Keratinocyte (primary cell): ENCODE measurements around the gene FOXS1. TPM values are rescaled to one million over a fixed set of nuclear protein-coding genes. Genes with fewer than 3 reads are reported as not detected.

ENCODE experiments used
- DNase-seq: peaks from one replicate; pipeline ENCODE4 v3.0.0-alpha.2; 2011; ENCODE audit warnings: low read depth, missing footprints, low spot score
- FAIRE-seq: peaks from 2 replicates; lab custom pipeline; 2011; peaks lifted over from hg19 to GRCh38; lab: Jason Lieb, UNC
- H2AFZ ChIP-seq: 2 replicates; pipeline ENCODE4 v1.6.0; 2012; ENCODE audit warnings: low read length, control low read depth, inconsistent platforms; ENCODE audit not compliant: control insufficient read depth
- H3K27ac ChIP-seq: 2 replicates; pipeline ENCODE4 v1.5.1; 2011; ENCODE audit warnings: low read length; ENCODE audit not compliant: control insufficient read depth, insufficient read depth
- H3K27me3 ChIP-seq: 3 replicates; pipeline ENCODE4 v1.6.0; 2011; ENCODE audit warnings: low read length; ENCODE audit not compliant: control insufficient read depth, insufficient read depth; ENCODE audit errors: extremely low read depth
- H3K36me3 ChIP-seq, 2 experiments: 2 replicates in 1 of 2; 3 replicates in 1 of 2; pipeline ENCODE4 v1.5.1; 2011; ENCODE audit warnings: low read length in 2 of 2, mild to moderate bottlenecking in 1 of 2; ENCODE audit not compliant: control insufficient read depth in 2 of 2, insufficient read depth in 2 of 2; ENCODE audit errors: extremely low read depth in 1 of 2
- H3K4me1 ChIP-seq: 3 replicates; pipeline ENCODE4 v1.5.1; 2011; ENCODE audit warnings: low read length; ENCODE audit not compliant: control insufficient read depth, insufficient read depth; ENCODE audit errors: extremely low read depth
- H3K4me2 ChIP-seq: 3 replicates; pipeline ENCODE4 v1.6.0; 2011; ENCODE audit warnings: low read depth, low read length; ENCODE audit not compliant: control insufficient read depth, insufficient read depth; ENCODE audit errors: extremely low read depth
- H3K4me3 ChIP-seq, 3 experiments: fragments of 200-600 bp in 1 of 3; sonication (generic) in 1 of 3; 2 replicates in 2 of 3; 3 replicates in 1 of 3; pipeline ENCODE4 v1.5.1; 2011 to 2016; ENCODE audit warnings: low read length in 3 of 3, mild to moderate bottlenecking in 3 of 3, control low read depth in 2 of 3, inconsistent platforms in 1 of 3, low read depth in 1 of 3, mixed read lengths in 1 of 3, mixed run types in 1 of 3, moderate library complexity in 1 of 3; ENCODE audit not compliant: control insufficient read depth in 2 of 3, insufficient read depth in 2 of 3; ENCODE audit errors: extremely low read depth in 1 of 3
- H3K79me2 ChIP-seq: 2 replicates; pipeline ENCODE4 v1.6.0; 2012; ENCODE audit warnings: low read length; ENCODE audit not compliant: control insufficient read depth, insufficient read depth
- H3K9ac ChIP-seq: 3 replicates; pipeline ENCODE4 v1.6.0; 2011; ENCODE audit warnings: low read length; ENCODE audit not compliant: control insufficient read depth, insufficient read depth; ENCODE audit errors: extremely low read depth
- H3K9me1 ChIP-seq: 3 replicates; pipeline ENCODE4 v1.6.0; 2011; ENCODE audit warnings: low read length; ENCODE audit not compliant: control insufficient read depth, insufficient read depth; ENCODE audit errors: extremely low read depth
- H3K9me3 ChIP-seq: 2 replicates; pipeline ENCODE4 v1.5.1; 2012; ENCODE audit warnings: low read depth, low read length; ENCODE audit not compliant: control insufficient read depth
- H4K20me1 ChIP-seq: 3 replicates; pipeline ENCODE4 v1.6.0; 2011; ENCODE audit warnings: low read length; ENCODE audit not compliant: control insufficient read depth, insufficient read depth; ENCODE audit errors: extremely low read depth
- EZH2 ChIP-seq: IDR thresholded peaks from one replicate; pipeline ENCODE4 v1.6.1; 2012; ENCODE audit warnings: inconsistent platforms, mild to moderate bottlenecking, low read length, moderate library complexity
- dilution Hi-C: fragments of 300-500 bp; cut with MboI; formaldehyde crosslinking; loops from one replicate; pipeline ENCODE4 v1.7.0; 2020; ENCODE audit warnings: low sequenced_read_pairs; ENCODE audit not compliant: extremely low pct_ligation_motif_present
- polyA plus RNA-seq, 5 experiments: library from polyadenylated mRNA; depleted of rRNA in 3 of 5; stranded (reverse) in 3 of 5; stranded (forward) in 1 of 5; unstranded in 1 of 5; fragments of >200 nt; gene quantifications; 1 replicate in 1 of 5; 2 replicates in 3 of 5; 3 replicates in 1 of 5; pipeline versions ENCODE4 v1.2.1 to v1.2.3, GENCODE V29; 2011 to 2012; ENCODE audit warnings: missing spikeins in 2 of 5, low read depth in 1 of 5, low replicate concordance in 1 of 5
- TF ChIP-seq, protein P1 (sequence below), 3 experiments: IDR thresholded peaks in 1 of 3; conservative IDR thresholded peaks in 1 of 3; optimal IDR thresholded peaks in 1 of 3; 2 replicates in 2 of 3; 3 replicates in 1 of 3; pipeline versions ENCODE3 to v1.5.1; 2011; ENCODE audit warnings: low read length in 3 of 3, mild to moderate bottlenecking in 3 of 3, moderate library complexity in 2 of 3, control low read depth in 1 of 3, inconsistent platforms in 1 of 3; ENCODE audit not compliant: insufficient read depth in 2 of 3; ENCODE audit errors: extremely low read depth in 1 of 3

FOXS1 gene
- polyA plus RNA-seq, 1 donor (not counting 4 experiments of a cell fraction or from before 2014, with no cell fraction given) = not detected

DNA sequence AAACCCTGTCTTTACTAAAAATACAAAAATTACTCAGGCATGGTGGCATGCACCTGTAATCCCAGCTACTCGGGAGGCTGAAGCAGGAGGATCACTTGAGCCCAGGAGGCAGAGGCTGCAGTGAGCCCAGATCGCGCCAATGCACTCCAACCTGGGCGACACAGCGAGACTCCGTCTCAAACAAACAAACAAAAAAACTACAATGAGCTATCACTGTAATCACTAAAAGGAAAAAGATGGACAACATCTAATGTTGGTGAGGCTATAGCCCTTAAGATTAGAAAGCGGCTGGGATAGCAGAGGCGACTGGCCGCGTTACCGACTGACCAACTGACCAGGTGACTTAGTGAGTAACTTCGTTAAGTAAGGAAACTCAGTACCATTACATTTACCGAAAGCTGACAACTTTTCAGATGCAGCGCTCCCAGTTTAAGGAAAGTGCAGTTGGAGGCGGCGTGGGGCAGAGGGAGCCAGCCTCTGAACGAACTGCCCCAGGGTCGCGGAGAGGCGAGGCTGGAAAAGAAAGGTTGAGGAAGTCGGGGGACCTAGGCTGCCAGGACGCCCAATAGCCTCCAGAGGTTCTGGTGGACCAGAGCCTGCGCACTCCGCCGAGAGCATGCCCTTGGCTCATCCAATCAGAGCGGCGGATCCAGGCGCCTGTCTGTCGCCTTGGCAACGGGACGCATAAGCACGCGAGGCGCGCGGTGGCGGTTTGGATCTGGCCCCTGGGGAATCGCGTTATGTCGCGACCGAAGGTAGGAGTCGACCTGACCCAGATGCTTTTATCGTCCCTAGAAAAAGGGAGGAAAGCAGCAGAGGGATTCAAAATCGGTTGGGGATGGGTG is 34.0 kb upstream of the FOXS1 start:
- Histone ChIP-seq H3K4me2 (peak overlapping the region; percentile 81), H4K20me1 (no peaks in the 10 kb centered on the region), H3K4me3 (peak overlapping the region; percentile 57 to 82 (median 75)), H3K4me1 (peaks cover 4% of the 10 kb centered on the region), H3K79me2 (no peaks in the 10 kb centered on the region), H3K9me3 (no peaks in the 10 kb centered on the region), H3K27ac (peak overlapping the region; percentile 39), H3K36me3 (no peaks in the 10 kb centered on the region), H3K9ac (peak overlapping the region; percentile 51), H3K27me3 (no peaks in the 10 kb centered on the region), H3K9me1 (no peaks in the 10 kb centered on the region), H2AFZ (peak overlapping the region; percentile 98)
- DNase-seq = peak; percentile 50
- dilution Hi-C loops = no loop called here
- no peak for TF ChIP-seq EZH2
- TF ChIP-seq, protein P1, sequence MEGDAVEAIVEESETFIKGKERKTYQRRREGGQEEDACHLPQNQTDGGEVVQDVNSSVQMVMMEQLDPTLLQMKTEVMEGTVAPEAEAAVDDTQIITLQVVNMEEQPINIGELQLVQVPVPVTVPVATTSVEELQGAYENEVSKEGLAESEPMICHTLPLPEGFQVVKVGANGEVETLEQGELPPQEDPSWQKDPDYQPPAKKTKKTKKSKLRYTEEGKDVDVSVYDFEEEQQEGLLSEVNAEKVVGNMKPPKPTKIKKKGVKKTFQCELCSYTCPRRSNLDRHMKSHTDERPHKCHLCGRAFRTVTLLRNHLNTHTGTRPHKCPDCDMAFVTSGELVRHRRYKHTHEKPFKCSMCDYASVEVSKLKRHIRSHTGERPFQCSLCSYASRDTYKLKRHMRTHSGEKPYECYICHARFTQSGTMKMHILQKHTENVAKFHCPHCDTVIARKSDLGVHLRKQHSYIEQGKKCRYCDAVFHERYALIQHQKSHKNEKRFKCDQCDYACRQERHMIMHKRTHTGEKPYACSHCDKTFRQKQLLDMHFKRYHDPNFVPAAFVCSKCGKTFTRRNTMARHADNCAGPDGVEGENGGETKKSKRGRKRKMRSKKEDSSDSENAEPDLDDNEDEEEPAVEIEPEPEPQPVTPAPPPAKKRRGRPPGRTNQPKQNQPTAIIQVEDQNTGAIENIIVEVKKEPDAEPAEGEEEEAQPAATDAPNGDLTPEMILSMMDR (optimal IDR thresholded peaks at IDR 0.05 in 1 of 3, IDR thresholded peaks at IDR 0.05 in 1 of 3, conservative IDR thresholded peaks at IDR 0.05 in 1 of 3; ENCODE audit: extremely low read depth in 1 of 3, insufficient read depth in 2 of 3, low read length in 3 of 3) = peak in 1 of 3 experiments; percentile 9
- no peak for FAIRE-seq

DNA sequence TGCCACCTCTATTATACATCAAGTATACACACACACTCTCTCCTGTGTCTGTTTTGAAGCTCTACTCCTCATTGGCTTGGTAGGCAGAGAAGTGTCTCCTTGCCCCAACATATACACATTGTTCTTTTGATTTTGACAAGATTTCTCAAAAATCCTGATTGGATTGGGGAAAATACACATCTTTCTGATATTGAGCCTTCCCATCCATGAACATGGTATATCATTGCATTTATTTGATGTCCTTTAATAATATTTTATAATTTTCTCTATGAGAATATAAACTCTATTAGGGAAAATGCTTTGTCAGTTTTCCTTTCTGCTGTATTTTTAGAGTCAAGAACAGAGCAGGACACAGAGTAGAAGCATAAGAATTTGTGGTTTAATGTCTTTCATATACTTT is 32.3 kb upstream of the FOXS1 start:
- Histone ChIP-seq H3K9ac (no peak overlapping the region), H3K4me2 (no peak overlapping the region), H4K20me1 (no peaks in the 10 kb centered on the region), H3K4me1 (peaks cover 4% of the 10 kb centered on the region), H3K79me2 (no peaks in the 10 kb centered on the region), H3K9me3 (no peaks in the 10 kb centered on the region), H3K4me3 (no peak overlapping the region), H3K27me3 (peaks cover 4% of the 10 kb centered on the region), H3K36me3 (no peaks in the 10 kb centered on the region), H3K27ac (no peak overlapping the region), H2AFZ (no peak overlapping the region), H3K9me1 (no peaks in the 10 kb centered on the region)
- dilution Hi-C loops = no loop called here
- TF ChIP-seq, protein P1 (optimal IDR thresholded peaks at IDR 0.05 in 1 of 3, IDR thresholded peaks at IDR 0.05 in 1 of 3, conservative IDR thresholded peaks at IDR 0.05 in 1 of 3; ENCODE audit: extremely low read depth in 1 of 3, insufficient read depth in 2 of 3, low read length in 3 of 3) = no peak
- no peak for TF ChIP-seq EZH2
- no peak for FAIRE-seq
- DNase-seq = no peak
